Measurements from ENCODE around the gene DNAJC4.

Gene DNAJC4

GRCh38 chr11:64208086-64208795 lies 22.1 kb upstream of the DNAJC4 start:
- DNase-seq (ENCODE audit: low read depth): no peak

- DNase-seq (ENCODE audit: low read depth): no peak
Observed at GRCh38 chr11:64208796-64209562, 21.4 kb upstream of the DNAJC4 start.

GRCh38 chr11:64209563-64209843 lies 20.8 kb upstream of the DNAJC4 start:
- no peak for DNase-seq (ENCODE audit: low read depth)

GRCh38 chr11:64210301-64211020 lies 19.9 kb upstream of the DNAJC4 start:
- DNase-seq (ENCODE audit: low read depth): no peak

- DNase-seq (ENCODE audit: low read depth): no peak
Observed at GRCh38 chr11:64211181-64211872, 19.0 kb upstream of the DNAJC4 start.

- no peak for DNase-seq (ENCODE audit: low read depth)
Observed at GRCh38 chr11:64216879-64217278, 13.5 kb upstream of the DNAJC4 start.

- DNase-seq (ENCODE audit: low read depth): no peak
Observed at GRCh38 chr11:64218628-64219353, 11.6 kb upstream of the DNAJC4 start.

GRCh38 chr11:64219354-64219684 lies 11.0 kb upstream of the DNAJC4 start:
- no peak for DNase-seq (ENCODE audit: low read depth)

- no peak for DNase-seq (ENCODE audit: low read depth)
Observed at GRCh38 chr11:64219755-64220154, 10.6 kb upstream of the DNAJC4 start.

- DNase-seq (ENCODE audit: low read depth): no peak
Observed at GRCh38 chr11:64220271-64220670, 10.1 kb upstream of the DNAJC4 start.

- DNase-seq (ENCODE audit: low read depth): no peak
Observed at GRCh38 chr11:64220798-64221197, 9.6 kb upstream of the DNAJC4 start.

- no peak for DNase-seq (ENCODE audit: low read depth)
Observed at GRCh38 chr11:64222651-64223000, 7.7 kb upstream of the DNAJC4 start.

- no peak for DNase-seq (ENCODE audit: low read depth)
Observed at GRCh38 chr11:64223001-64223651, 7.2 kb upstream of the DNAJC4 start.

- DNase-seq (ENCODE audit: low read depth): no peak
Observed at GRCh38 chr11:64224151-64224890, 6.0 kb upstream of the DNAJC4 start.

GRCh38 chr11:64224891-64225607 lies 5.3 kb upstream of the DNAJC4 start:
- no peak for DNase-seq (ENCODE audit: low read depth)

- no peak for DNase-seq (ENCODE audit: low read depth)
Observed at GRCh38 chr11:64225608-64226506, 4.5 kb upstream of the DNAJC4 start, which contains the start of the genes NUDT22 and TRPT1. TSS of gene NUDT22 (plus strand) at chr11:64226274. CDS start at chr11:64226653, 379 bp downstream. TSS of gene TRPT1 (minus strand) at chr11:64226186. CDS start at chr11:64225860, 326 bp downstream.

- DNase-seq (ENCODE audit: low read depth): no peak
Observed at GRCh38 chr11:64226507-64227051, 3.8 kb upstream of the DNAJC4 start.

- DNase-seq (ENCODE audit: low read depth): no peak
Observed at GRCh38 chr11:64227405-64227956, 2.9 kb upstream of the DNAJC4 start.
